ENCODE measurements around the gene CCN5.

CCN5 gene

DNA sequence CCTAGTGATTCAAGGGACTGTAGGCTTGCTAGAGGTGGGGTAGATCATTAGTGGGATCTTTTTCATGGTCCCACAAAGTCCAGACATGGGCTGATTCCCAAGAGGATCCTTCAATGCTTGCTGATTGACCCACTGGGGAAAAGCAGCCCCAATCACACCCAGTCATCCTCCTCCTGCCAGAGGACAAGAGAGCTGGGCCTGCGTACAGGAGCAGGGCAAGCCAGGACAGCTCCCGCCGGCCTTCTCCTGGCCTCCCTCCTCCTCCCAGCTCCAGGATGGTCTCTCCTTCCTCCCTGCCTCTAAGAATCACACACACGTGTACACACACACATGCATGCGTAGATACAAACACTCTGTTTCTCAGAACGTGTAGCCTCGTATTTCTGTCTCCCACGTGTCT is 57.5 kb downstream of the CCN5 start:
- no peak for DNase-seq
- H3K36me3 ChIP-seq (ENCODE audit: control insufficient read depth in 4 of 4, insufficient read depth in 4 of 4, low read length in 3 of 4), result no peaks in the 10 kb centered on the region
- H3K4me3 ChIP-seq (ENCODE audit: control insufficient read depth in 1 of 7, extremely low read depth in 1 of 7, insufficient read depth in 4 of 7, low read depth in 2 of 7, low read length in 6 of 7), result no peak overlapping the region
- peaks cover 0 to 30% (median 3%) of the 10 kb centered on the region in 5 experiments for H3K27me3 ChIP-seq (replicated peaks in 2 of 5; ENCODE audit: control insufficient read depth in 4 of 5, insufficient read depth in 5 of 5, low read length in 4 of 5)
- POLR2A ChIA-PET, result no interaction called here
- no peaks in the 10 kb centered on the region for H3K4me1 ChIP-seq (ENCODE audit: control extremely low read depth in 1 of 4, control insufficient read depth in 4 of 4, insufficient read depth in 4 of 4, low read length in 3 of 4)
- H3K9me3 ChIP-seq (ENCODE audit: control extremely low read depth in 1 of 5, control insufficient read depth in 4 of 5, insufficient read depth in 2 of 5, low read depth in 1 of 5, low read length in 4 of 5), result no peaks in the 10 kb centered on the region
- WGBS (ENCODE audit: insufficient coverage), result 87% methylated on average over 3 of the region's 8 CpGs
- CTCF ChIA-PET, result no interaction called here
- H3K27ac ChIP-seq (ENCODE audit: insufficient read depth in 1 of 2, low read depth in 1 of 2, low read length in 2 of 2, poor library complexity in 1 of 2, severe bottlenecking in 2 of 2), result no peak overlapping the region

- H3K4me3 ChIP-seq (ENCODE audit: control insufficient read depth in 1 of 7, extremely low read depth in 1 of 7, insufficient read depth in 4 of 7, low read depth in 2 of 7, low read length in 6 of 7), result no peak overlapping the region
- no peaks in the 10 kb centered on the region for H3K9me3 ChIP-seq (ENCODE audit: control extremely low read depth in 1 of 5, control insufficient read depth in 4 of 5, insufficient read depth in 2 of 5, low read depth in 1 of 5, low read length in 4 of 5)
- ChIA-PET POLR2A (no interaction called here), CTCF (no interaction called here)
- 52% methylated on average over 5 of the region's 10 CpGs for WGBS (ENCODE audit: insufficient coverage)
- H3K27ac ChIP-seq (ENCODE audit: insufficient read depth in 1 of 2, low read depth in 1 of 2, low read length in 2 of 2, poor library complexity in 1 of 2, severe bottlenecking in 2 of 2), result no peak overlapping the region
- no peaks in the 10 kb centered on the region for H3K36me3 ChIP-seq (ENCODE audit: control insufficient read depth in 4 of 4, insufficient read depth in 4 of 4, low read length in 3 of 4)
- peaks cover 0 to 28% (median 1%) of the 10 kb centered on the region in 5 experiments for H3K27me3 ChIP-seq (replicated peaks in 2 of 5; ENCODE audit: control insufficient read depth in 4 of 5, insufficient read depth in 5 of 5, low read length in 4 of 5)
- no peak for DNase-seq
- no peaks in the 10 kb centered on the region for H3K4me1 ChIP-seq (ENCODE audit: control extremely low read depth in 1 of 4, control insufficient read depth in 4 of 4, insufficient read depth in 4 of 4, low read length in 3 of 4)
These were observed 58.1 kb downstream of the CCN5 start for GRCh38 chr20:44773070-44773829.

DNA sequence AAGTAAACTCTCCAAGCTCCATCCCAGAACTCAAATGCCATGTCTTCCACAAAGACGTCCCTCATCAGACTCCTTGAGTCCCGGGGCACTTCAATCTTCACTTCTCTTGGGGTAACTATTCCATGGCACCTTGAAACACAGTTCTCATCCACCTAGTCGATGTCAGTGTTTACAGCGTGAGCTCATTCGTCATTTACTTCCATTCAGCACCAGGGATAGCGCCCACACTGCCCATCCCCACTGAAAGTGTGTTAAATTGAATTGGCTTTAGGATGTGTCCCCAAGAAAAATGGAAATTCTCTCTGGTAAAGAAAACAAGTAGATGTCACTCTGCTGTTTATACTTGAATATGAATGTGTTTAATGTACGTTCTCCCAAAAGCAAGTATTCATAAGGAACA is 61.8 kb downstream of the CCN5 start:
- no peaks in the 10 kb centered on the region for H3K4me1 ChIP-seq (ENCODE audit: control extremely low read depth in 1 of 4, control insufficient read depth in 4 of 4, insufficient read depth in 4 of 4, low read length in 3 of 4)
- ChIA-PET CTCF (interaction anchor here (1.0 to 1.7 kb wide), 3 partner anchors 9 to 29 kb away, joined by 3 to 6 read pairs (median 4); no protein-coding TSS in a partner anchor), POLR2A (no interaction called here)
- peak; percentile 11 to 57 (median 51) for DNase-seq
- H3K36me3 ChIP-seq (ENCODE audit: control insufficient read depth in 4 of 4, insufficient read depth in 4 of 4, low read length in 3 of 4), result no peaks in the 10 kb centered on the region
- no peak overlapping the region for H3K27ac ChIP-seq (ENCODE audit: insufficient read depth in 1 of 2, low read depth in 1 of 2, low read length in 2 of 2, poor library complexity in 1 of 2, severe bottlenecking in 2 of 2)
- 36% methylated on average over 2 of the region's 7 CpGs for WGBS (ENCODE audit: insufficient coverage)
- no peak overlapping the region for H3K4me3 ChIP-seq (ENCODE audit: control insufficient read depth in 1 of 7, extremely low read depth in 1 of 7, insufficient read depth in 4 of 7, low read depth in 2 of 7, low read length in 6 of 7)
- H3K9me3 ChIP-seq (ENCODE audit: control extremely low read depth in 1 of 5, control insufficient read depth in 4 of 5, insufficient read depth in 2 of 5, low read depth in 1 of 5, low read length in 4 of 5), result no peaks in the 10 kb centered on the region
- H3K27me3 ChIP-seq (replicated peaks in 2 of 5; ENCODE audit: control insufficient read depth in 4 of 5, insufficient read depth in 5 of 5, low read length in 4 of 5), result peaks cover 0 to 9% (median 2%) of the 10 kb centered on the region in 5 experiments

Measured in common myeloid progenitor, CD34-positive (primary cell).